ENCODE results near the gene SMYD4.
A peak's percentile ranks its signal among the peaks of the same experiment; 100 is the strongest.
"Not testable (repeated sequence)": the region's sequence is repeated elsewhere in the genome, so short reads cannot be mapped to it uniquely, and the experiment has no call there.

The SMYD4 gene

GRCh38 chr17:1829592-1830257, at the start of gene SMYD4, which contains the start of gene RPA1:
TSS of gene SMYD4 (minus strand) at chr17:1829902. CDS start at chr17:1827994, 1,908 bp downstream.
TSS of gene RPA1 (plus strand) at chr17:1830005. CDS start at chr17:1830094, 89 bp downstream.
- DNase-seq (ENCODE audit: low read depth) = peak; percentile 40

DNA sequence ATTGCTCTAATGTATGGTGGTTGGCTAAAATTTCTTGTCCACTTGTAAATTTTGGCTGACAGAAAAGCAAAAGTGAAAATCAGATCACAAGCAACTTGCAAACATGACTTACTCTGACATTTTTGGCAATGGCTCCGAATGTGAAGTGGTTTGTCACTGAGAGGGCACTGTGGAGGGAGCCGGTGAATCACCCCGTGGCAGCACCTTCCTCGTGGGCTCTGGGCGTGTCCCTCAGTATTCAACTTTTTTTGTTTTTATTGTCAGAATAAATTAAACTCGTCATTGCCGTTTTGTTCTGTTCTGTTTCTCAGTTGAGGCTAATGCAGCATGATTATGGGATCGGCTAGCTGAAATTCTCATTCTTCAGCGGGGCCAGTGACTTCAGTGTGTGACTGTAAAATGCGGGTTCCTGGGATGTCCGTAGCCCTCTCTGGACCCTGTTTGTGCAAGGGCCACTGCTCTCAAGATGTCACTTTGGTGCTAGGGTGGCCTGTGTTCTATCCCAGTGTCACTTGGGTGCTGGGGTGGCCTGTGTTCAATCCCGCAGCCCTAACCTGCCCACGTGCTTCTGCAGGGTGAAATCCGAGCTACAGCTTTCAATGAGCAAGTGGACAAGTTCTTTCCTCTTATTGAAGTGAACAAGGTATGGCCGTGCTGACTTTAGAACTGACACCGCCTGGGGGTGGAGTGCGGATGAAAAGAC, 48.9 kb upstream of the SMYD4 start:
- DNase-seq (ENCODE audit: low read depth) = no peak

GRCh38 chr17:1875597-1875996, 45.9 kb upstream of the SMYD4 start:
- no peak for DNase-seq (ENCODE audit: low read depth)

GRCh38 chr17:1873418-1873817, 43.7 kb upstream of the SMYD4 start:
- no peak for DNase-seq (ENCODE audit: low read depth)

DNA sequence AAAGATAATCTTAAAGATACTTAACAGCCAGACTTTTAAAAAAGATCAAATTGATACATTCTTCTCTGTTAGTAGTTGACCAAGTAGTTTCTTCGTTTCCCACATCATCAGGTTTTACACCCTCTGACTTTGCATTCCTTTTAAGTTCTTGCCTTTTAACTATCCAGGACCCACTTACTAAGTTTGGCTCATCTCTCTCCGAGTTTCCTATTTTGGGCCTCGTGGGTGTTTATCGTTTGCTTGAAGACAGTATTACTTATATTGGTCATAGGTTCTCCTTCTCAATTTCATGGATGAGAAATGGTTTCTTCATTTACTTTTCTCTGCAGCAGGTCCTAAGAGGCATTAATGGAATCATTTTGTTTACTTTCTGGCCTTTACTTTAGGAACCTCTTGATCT, 43.3 kb upstream of the SMYD4 start:
- DNase-seq (ENCODE audit: low read depth) = no peak

DNA sequence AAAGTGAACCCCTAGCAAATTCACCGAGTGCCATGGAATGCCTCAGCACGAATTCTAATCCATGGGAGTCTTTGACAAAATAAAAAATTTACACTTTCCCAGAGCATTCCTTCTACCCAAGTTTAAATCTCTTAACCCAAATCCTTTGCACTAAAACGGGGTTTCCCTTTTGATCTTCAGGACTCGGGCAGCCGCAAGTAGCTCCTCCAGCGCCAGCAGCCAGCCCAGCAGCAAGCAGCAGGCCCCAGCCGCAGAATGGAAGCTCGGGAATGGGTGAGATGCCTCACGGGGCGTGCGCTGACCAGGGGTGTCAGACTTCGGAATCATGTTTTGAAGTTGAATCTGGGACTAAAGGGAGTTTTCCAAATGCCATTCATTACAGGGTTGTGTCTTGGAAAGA, 42.6 kb upstream of the SMYD4 start:
- DNase-seq (ENCODE audit: low read depth) = no peak

GRCh38 chr17:1871756-1872155, 42.1 kb upstream of the SMYD4 start:
- DNase-seq (ENCODE audit: low read depth) = no peak

DNA sequence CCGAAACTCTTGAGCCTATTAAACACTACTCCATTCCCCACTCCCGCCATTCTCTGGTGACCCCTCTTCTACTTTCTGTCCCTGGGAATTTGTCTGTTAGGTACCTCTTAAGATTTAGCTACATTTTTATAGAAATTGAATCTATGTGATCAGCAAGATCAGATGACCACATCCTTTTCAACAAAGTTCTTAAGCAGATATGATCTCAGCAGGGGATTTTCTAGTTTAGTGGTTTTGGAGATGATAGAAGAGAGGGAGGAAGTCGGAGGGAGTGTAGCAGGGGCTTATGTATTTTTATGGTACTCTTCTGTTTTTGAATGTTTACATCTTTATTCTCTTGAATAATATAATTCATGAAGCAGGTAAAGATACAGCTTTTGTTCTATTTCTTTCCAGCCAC, 40.9 kb upstream of the SMYD4 start:
- no peak for DNase-seq (ENCODE audit: low read depth)

DNA sequence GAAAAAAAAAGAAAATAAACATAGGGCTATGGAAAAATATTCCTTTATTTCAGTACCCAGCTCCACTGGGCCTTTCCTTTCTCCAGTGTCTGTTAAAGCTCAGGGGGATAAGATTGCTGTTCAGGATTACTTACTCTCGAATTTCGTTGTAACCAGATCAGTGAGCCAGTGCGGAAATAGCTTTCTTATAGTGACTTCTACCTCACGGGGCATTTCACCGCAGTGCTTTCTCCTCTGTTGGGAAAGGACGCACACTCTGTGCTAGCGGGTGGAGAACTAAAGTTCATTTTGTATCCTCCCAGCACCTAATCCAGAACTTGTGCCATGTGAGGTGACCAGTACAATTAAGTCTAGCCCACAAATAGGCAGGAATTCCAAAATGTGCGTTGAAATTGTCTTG, 38.4 kb upstream of the SMYD4 start:
- DNase-seq (ENCODE audit: low read depth) = no peak

DNA sequence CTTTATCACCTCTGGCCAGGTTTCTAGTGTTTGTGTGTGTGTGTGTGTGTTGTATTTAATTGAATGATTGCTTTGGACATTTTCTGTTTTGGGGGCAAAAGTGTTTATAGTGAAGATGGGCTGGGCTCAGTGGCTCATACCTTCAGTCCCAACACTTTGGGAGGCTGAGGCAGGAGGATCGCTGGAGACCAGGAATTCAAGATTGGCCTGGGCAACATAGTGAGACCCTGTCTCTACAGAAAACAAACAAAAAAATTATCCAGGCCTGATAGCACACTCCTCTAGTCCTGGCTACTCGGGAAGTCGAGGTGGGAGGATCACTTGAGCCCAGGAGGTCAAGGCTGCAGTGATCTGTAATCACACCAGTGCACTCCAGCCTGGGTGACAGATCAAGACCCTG, 37.6 kb upstream of the SMYD4 start:
- DNase-seq (ENCODE audit: low read depth) = no peak

- DNase-seq (ENCODE audit: low read depth) = no peak
Observed at GRCh38 chr17:1865252-1866037, 35.7 kb upstream of the SMYD4 start.

- DNase-seq (ENCODE audit: low read depth) = no peak
Observed at GRCh38 chr17:1861391-1862010, 31.8 kb upstream of the SMYD4 start.

DNA sequence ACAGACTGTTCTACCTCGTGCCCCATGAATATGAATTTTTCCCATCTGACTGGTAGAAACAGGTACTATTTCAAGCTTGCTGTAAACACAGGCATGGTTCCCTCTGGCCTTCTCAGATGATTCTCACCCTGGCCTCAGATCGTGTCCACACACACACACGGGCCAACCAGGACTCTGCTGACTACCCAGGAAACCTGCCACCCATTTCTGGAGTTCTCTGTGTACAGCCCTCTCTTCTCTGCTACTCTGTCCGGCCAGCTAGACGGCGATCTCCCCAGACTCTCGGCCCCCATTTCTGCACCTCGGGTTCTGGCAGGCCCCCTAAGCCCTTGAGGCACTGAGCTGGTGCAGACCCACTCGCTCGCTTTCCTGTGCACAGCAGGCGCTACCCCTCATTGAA, 31.3 kb upstream of the SMYD4 start:
- DNase-seq (ENCODE audit: low read depth) = no peak

DNA sequence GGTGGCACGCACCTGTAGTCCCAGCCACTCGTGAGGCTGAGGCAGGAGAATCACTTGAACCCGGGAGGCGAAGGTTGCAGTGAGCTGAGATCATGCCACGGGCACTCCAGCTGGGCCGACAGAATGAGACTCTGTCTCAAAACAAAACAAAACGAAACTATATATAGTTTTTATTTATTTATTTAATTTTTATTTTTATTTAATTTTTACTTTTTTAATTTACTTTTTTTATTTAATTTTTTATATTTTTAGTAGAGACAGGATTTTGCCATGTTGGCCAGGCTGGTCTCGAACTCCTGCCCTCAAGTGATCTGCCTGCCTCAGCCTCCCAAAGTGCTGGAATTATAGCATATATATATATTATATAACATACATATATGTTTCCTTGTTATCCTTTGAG, 26.8 kb upstream of the SMYD4 start:
- not testable (repeated sequence) for DNase-seq (ENCODE audit: low read depth)

- DNase-seq (ENCODE audit: low read depth) = no peak
Observed at GRCh38 chr17:1853698-1854097, 24.0 kb upstream of the SMYD4 start.

DNA sequence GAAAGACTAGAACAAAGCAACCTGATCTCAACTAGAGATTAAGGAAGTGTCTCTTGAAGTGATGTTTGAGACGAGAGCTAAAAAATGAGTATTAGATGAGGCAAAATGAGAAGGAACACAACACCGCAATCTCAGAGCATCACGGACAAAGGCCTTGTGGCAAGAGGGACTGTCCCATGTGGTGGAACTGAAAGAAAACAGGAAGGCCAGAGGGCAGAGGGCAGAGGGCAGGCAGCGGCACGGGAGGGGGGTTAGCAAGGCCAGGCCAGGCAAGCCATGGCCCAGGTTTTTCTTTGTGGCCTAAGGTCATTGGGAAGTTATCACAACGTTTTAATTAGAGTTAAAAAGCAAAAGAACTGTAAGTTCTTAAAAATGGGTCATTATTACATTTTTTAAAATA, 22.6 kb upstream of the SMYD4 start:
- DNase-seq (ENCODE audit: low read depth) = no peak

GRCh38 chr17:1847191-1847590, 17.5 kb upstream of the SMYD4 start:
- DNase-seq (ENCODE audit: low read depth) = no peak

- DNase-seq (ENCODE audit: low read depth) = no peak
Observed at GRCh38 chr17:1843947-1844346, 14.2 kb upstream of the SMYD4 start.

GRCh38 chr17:1839516-1839915, 9.8 kb upstream of the SMYD4 start:
- DNase-seq (ENCODE audit: low read depth) = no peak

DNA sequence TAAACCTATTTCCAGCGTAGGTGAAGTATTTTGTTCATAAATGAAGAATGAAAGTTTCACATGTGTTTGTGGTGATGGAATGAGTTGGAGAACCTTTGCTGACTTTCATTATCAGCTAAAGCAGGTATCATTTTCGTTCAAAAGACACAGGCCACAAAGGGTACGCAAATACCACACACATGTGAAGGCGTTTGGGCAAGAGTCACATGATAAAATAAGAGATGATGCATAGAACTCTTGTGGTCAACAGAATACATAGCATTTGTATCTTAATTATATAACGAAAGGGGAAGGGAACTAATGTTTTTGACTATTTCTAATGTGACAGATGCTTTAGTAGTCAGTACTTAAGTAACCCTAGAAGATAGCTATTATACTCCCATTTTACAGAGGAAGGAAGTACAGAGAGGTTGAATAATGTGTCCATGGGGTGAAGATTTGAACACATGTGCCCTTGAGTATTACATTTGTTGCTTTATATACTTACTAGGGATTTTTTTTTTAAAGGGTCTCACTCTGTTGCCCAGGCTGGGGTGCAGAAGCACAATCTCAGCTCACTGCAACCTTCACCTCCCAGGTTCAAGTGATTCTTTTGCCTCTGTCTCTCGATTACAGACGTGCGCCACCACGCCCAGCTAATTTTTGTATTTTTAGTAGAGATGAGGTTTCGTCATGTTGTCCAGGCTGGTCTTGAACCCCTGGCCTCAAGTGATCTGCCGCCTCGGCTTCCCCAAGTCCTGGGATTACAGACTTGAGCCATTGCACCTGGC, 4.9 kb upstream of the SMYD4 start:
- no peak for DNase-seq (ENCODE audit: low read depth)

GRCh38 chr17:1830288-1830687, 586 bp upstream of the SMYD4 start:
- peak; percentile 4 for DNase-seq (ENCODE audit: low read depth)

DNA sequence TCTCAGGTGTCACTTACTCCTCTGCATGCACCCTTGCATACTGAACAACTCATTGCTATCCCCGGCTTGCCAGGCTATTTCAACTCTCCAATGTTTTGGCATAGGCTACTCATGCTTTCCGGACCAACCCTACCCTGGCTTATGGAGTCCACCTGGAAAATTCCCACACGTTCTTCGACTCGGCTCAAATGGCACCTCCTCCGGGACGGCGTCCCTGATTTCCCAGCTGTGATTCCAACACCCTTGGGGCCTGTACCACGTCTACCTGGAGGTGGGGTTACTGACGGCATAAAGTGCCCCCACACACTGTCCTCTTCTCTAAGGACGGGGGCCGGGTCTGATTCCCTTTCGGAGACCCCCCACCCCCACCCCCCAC, 498 bp downstream of the SMYD4 start:
- DNase-seq (ENCODE audit: low read depth) = no peak
